OCI-LY3 (cell line): ENCODE data around the gene LYZL1.

Source experiments
- H2AFZ ChIP-seq: fragments of 200-600, 300-600 bp; shearing (Covaris generic); 2 replicates; pipeline ENCODE4 v1.6.0; 2014; ENCODE audit warnings: antibody characterized with exemption, low read depth, low read length
- H3K27ac ChIP-seq: fragments of 200-600, 300-600 bp; sonication (generic); 2 replicates; pipeline ENCODE4 v1.5.1; 2014; ENCODE audit warnings: mild to moderate bottlenecking, low read length, moderate library complexity, mixed read lengths
- H3K27me3 ChIP-seq: fragments of 200-600, 300-600 bp; sonication (generic); 2 replicates; pipeline ENCODE4 v1.6.1; 2014; ENCODE audit warnings: low read depth, low read length, mixed read lengths
- H3K36me3 ChIP-seq: fragments of 200-600, 300-600 bp; sonication (generic); replicated peaks from 2 replicates; pipeline ENCODE3; 2014; ENCODE audit warnings: low read depth, low read length, mixed read lengths
- H3K4me1 ChIP-seq: fragments of 300-600, 200-600 bp; sonication (generic); 2 replicates; pipeline ENCODE4 v1.6.1; 2014; ENCODE audit warnings: low read length, mixed read lengths
- H3K4me2 ChIP-seq: fragments of 200-600, 300-600 bp; sonication (generic); 2 replicates; pipeline ENCODE4 v1.6.1; 2014; ENCODE audit warnings: low read length, mixed read lengths
- H3K4me3 ChIP-seq: fragments of 300-600, 200-600 bp; sonication (generic); 2 replicates; pipeline ENCODE4 v1.5.1; 2014; ENCODE audit warnings: antibody characterized with exemption, mild to moderate bottlenecking, low read length, moderate library complexity
- H3K79me2 ChIP-seq: fragments of 300-600, 200-600 bp; shearing (Covaris generic); 2 replicates; pipeline ENCODE4 v1.6.1; 2014; ENCODE audit warnings: mild to moderate bottlenecking, low read length, mixed read lengths
- H3K9ac ChIP-seq: fragments of 300-600, 200-600 bp; shearing (Covaris generic); 2 replicates; pipeline ENCODE4 v1.6.0; 2014; ENCODE audit warnings: mild to moderate bottlenecking, low read length, moderate library complexity
- H3K9me3 ChIP-seq: fragments of 200-600, 300-600 bp; shearing (Covaris generic); 2 replicates; pipeline ENCODE4 v1.6.1; 2014; ENCODE audit warnings: low read length, mixed read lengths; ENCODE audit not compliant: insufficient read depth
- H4K20me1 ChIP-seq: fragments of 200-600, 300-600 bp; sonication (generic); 2 replicates; pipeline ENCODE4 v1.6.1; 2016; ENCODE audit warnings: low read length, mixed read lengths; ENCODE audit not compliant: insufficient read depth
- EZH2phosphoT487 ChIP-seq: fragments of 200-600 bp; shearing (Covaris generic); IDR thresholded peaks from 2 replicates; pipeline ENCODE4 v1.6.1; 2018; ENCODE audit warnings: antibody characterized with exemption, mixed run types, low read depth
- TF ChIP-seq, protein P1 (sequence below): fragments of 200-600, 300-600 bp; sonication (generic); IDR thresholded peaks from 2 replicates; pipeline ENCODE4 v1.5.1; 2014; ENCODE audit warnings: antibody characterized with exemption, low read length, low read depth

LYZL1 gene

DNA sequence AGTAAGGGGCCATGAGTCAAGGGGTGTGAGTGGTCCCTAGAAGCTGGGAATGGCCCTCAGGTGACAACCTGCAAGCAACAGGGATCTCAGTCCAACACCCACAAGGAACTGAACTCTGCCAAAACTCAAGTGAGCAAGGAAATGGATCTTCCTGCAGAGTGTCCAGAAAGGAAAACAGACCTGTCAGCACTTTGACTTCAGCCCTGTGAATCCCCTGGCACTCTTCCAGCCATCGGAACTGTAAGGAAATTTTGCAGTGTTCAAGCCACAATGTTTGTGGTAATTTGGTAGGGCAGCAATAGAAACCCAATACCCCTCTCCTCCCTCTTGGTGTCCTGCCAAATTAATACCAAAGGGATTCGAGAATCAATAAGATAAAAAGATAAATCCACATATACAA is 6.9 kb downstream of the LYZL1 start:
- no peaks in the 10 kb centered on the region for H3K4me1 ChIP-seq
- TF ChIP-seq EZH2phosphoT487 = no peak
- TF ChIP-seq, protein P1, sequence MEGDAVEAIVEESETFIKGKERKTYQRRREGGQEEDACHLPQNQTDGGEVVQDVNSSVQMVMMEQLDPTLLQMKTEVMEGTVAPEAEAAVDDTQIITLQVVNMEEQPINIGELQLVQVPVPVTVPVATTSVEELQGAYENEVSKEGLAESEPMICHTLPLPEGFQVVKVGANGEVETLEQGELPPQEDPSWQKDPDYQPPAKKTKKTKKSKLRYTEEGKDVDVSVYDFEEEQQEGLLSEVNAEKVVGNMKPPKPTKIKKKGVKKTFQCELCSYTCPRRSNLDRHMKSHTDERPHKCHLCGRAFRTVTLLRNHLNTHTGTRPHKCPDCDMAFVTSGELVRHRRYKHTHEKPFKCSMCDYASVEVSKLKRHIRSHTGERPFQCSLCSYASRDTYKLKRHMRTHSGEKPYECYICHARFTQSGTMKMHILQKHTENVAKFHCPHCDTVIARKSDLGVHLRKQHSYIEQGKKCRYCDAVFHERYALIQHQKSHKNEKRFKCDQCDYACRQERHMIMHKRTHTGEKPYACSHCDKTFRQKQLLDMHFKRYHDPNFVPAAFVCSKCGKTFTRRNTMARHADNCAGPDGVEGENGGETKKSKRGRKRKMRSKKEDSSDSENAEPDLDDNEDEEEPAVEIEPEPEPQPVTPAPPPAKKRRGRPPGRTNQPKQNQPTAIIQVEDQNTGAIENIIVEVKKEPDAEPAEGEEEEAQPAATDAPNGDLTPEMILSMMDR = no peak
- no peak overlapping the region for H2AFZ ChIP-seq

DNA sequence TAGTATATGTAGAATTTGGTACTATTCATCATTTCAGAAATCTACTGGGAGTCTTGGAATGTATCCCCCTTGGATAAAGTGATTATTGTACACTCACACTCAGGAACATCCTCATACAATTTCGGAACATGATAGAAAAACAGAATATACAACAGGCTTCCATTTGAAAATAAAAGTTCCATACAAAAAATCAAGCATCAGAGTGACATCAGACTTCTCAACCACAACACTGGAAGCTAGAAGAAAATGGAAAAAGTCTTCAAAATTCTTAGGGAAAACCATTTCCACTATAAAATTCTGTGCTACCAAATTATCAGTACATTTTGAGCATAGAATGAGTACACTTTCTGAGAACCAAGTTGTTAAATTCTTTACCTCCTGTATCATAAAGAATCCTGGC is 8.8 kb downstream of the LYZL1 start:
- H3K4me2 ChIP-seq = no peak overlapping the region
- no peaks in the 10 kb centered on the region for H3K4me1 ChIP-seq
- no peaks in the 10 kb centered on the region for H3K27me3 ChIP-seq
- no peak overlapping the region for H2AFZ ChIP-seq
- H4K20me1 ChIP-seq = no peaks in the 10 kb centered on the region
- H3K9ac ChIP-seq = no peak overlapping the region
- no peak overlapping the region for H3K27ac ChIP-seq
- TF ChIP-seq EZH2phosphoT487 = no peak
- TF ChIP-seq, protein P1 = no peak
- no peak overlapping the region for H3K4me3 ChIP-seq
- H3K9me3 ChIP-seq = 0 out of 2 replicates have a peak, but pooled peaks cover 3% of the 10 kb centered on the region
- no peaks in the 10 kb centered on the region for H3K36me3 ChIP-seq
- no peaks in the 10 kb centered on the region for H3K79me2 ChIP-seq

More for the DNA sequence above, 6.9 kb downstream of the LYZL1 start:
- no peaks in the 10 kb centered on the region for H3K36me3 ChIP-seq
- H3K9me3 ChIP-seq = no peaks in the 10 kb centered on the region
- H3K27me3 ChIP-seq = no peaks in the 10 kb centered on the region
- H3K4me2 ChIP-seq = no peak overlapping the region
- H3K4me3 ChIP-seq = no peak overlapping the region
- H3K9ac ChIP-seq = no peak overlapping the region
- no peak overlapping the region for H3K27ac ChIP-seq
- no peaks in the 10 kb centered on the region for H4K20me1 ChIP-seq
- no peaks in the 10 kb centered on the region for H3K79me2 ChIP-seq

DNA sequence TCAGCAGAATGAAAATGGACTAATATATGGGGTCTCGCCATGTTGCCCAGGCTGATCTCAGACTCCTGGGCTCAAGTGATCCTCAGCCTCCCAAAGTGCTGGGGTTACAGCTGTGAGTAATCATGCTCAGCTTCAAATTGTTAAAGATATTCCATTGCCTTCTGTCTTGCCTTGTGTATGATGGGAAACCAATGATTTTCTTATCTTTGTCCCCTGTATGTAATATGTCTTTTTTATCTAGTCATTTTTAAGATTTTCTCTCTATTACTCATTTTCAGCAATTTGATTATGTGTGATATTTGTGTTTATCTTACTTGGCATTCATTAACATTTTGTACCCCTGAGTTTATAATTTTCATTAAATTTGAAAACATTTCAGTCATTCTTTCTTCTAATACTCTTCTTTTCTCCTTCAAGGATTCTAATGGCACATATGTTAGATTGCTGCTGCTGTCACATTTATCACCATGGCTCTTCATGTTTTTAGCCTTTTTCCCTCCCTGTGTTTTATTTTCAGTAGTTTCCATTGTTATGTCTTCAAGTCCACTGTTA is 12.6 kb downstream of the LYZL1 start:
- no peak overlapping the region for H3K4me3 ChIP-seq
- TF ChIP-seq, protein P1 = no peak
- TF ChIP-seq EZH2phosphoT487 = no peak
- peaks cover 17% of the 10 kb centered on the region; the same call in 1 of the 2 replicates for H3K4me1 ChIP-seq
- H3K36me3 ChIP-seq = no peaks in the 10 kb centered on the region
- H3K27me3 ChIP-seq = no peaks in the 10 kb centered on the region
- no peak overlapping the region for H3K27ac ChIP-seq
- H3K9me3 ChIP-seq = 0 out of 2 replicates have a peak, but pooled peaks cover 3% of the 10 kb centered on the region
- no peak overlapping the region for H3K4me2 ChIP-seq
- no peaks in the 10 kb centered on the region for H3K79me2 ChIP-seq
- H4K20me1 ChIP-seq = no peaks in the 10 kb centered on the region
- H3K9ac ChIP-seq = no peak overlapping the region
- H2AFZ ChIP-seq = no peak overlapping the region

DNA sequence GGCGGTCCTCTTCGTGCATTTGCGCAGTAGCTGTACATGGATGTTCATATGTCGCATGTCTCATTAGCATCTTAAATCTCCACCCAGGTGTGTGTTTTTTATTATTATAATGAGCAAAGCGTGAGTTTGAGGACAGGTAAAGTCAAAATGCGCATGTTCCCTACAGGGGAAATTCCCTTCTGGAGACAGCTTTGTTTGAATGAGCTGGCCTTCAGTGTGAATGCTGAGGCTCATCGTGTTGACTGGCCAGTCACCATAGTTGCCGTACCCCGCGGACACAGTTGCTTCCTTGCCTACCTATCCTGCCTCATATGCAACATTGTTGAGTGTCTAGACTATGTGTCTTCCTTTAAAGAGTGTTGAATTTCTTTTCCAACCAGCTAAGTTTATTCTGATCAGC is 13.6 kb downstream of the LYZL1 start:
- 0 out of 2 replicates have a peak, but pooled peaks cover 3% of the 10 kb centered on the region for H3K9me3 ChIP-seq
- no peak overlapping the region for H3K4me2 ChIP-seq
- no peaks in the 10 kb centered on the region for H3K36me3 ChIP-seq
- TF ChIP-seq EZH2phosphoT487 = no peak
- TF ChIP-seq, protein P1 = no peak
- no peak overlapping the region for H2AFZ ChIP-seq
- no peak overlapping the region for H3K27ac ChIP-seq
- H3K27me3 ChIP-seq = no peaks in the 10 kb centered on the region
- no peaks in the 10 kb centered on the region for H4K20me1 ChIP-seq
- H3K4me1 ChIP-seq = peaks cover 17% of the 10 kb centered on the region; the same call in 1 of the 2 replicates
- no peak overlapping the region for H3K9ac ChIP-seq
- no peaks in the 10 kb centered on the region for H3K79me2 ChIP-seq
- no peak overlapping the region for H3K4me3 ChIP-seq
